ENCODE results near the gene CREG2.

DNA sequence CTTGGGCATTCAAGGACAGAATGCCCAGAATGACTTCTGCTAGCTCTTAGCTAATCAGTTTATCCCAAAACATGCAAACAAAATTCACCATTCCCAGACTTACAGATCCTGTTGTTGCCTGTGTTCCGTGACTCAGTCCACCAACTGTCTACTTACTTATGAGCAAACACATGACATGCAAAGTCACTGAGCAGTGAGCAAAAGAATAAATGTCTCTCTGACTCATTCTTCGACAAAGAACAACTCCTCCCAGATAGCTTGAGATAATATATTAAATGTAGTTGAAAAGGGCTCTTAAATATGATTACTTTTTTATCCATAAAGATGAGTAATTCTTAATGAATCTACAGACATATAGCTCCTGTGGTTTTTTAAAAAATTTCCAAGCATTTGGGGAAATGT, 9.0 kb upstream of the CREG2 start:
- TF ChIP-seq, protein P1, sequence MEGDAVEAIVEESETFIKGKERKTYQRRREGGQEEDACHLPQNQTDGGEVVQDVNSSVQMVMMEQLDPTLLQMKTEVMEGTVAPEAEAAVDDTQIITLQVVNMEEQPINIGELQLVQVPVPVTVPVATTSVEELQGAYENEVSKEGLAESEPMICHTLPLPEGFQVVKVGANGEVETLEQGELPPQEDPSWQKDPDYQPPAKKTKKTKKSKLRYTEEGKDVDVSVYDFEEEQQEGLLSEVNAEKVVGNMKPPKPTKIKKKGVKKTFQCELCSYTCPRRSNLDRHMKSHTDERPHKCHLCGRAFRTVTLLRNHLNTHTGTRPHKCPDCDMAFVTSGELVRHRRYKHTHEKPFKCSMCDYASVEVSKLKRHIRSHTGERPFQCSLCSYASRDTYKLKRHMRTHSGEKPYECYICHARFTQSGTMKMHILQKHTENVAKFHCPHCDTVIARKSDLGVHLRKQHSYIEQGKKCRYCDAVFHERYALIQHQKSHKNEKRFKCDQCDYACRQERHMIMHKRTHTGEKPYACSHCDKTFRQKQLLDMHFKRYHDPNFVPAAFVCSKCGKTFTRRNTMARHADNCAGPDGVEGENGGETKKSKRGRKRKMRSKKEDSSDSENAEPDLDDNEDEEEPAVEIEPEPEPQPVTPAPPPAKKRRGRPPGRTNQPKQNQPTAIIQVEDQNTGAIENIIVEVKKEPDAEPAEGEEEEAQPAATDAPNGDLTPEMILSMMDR (IDR thresholded peaks at IDR 0.05), result no peak
- TF ChIP-seq POLR2A (IDR thresholded peaks at IDR 0.05) (no peak), EP300 (IDR thresholded peaks at IDR 0.05) (no peak), POLR2AphosphoS5 (IDR thresholded peaks at IDR 0.05) (no peak)

Measured in upper lobe of left lung (tissue), 4 donors.